H4 (cell line): ENCODE measurements around the gene PEF1. TPM values are rescaled to one million over a fixed set of nuclear protein-coding genes. Genes with fewer than 3 reads are reported as not detected.

Experiments used
- DNase-seq: peaks from one replicate; pipeline ENCODE4 v3.0.0-alpha.2; 2015; ENCODE audit warnings: low spot score
- total RNA-seq: library from RNA; depleted of rRNA; stranded (reverse); fragments of >200 nt; shearing (Covaris generic); gene quantifications from 2 replicates; pipeline ENCODE4 v1.2.3, GENCODE V29; 2014

PEF1 gene
- total RNA-seq, 1 experiment from 2014 or later = 94.6 TPM

DNA sequence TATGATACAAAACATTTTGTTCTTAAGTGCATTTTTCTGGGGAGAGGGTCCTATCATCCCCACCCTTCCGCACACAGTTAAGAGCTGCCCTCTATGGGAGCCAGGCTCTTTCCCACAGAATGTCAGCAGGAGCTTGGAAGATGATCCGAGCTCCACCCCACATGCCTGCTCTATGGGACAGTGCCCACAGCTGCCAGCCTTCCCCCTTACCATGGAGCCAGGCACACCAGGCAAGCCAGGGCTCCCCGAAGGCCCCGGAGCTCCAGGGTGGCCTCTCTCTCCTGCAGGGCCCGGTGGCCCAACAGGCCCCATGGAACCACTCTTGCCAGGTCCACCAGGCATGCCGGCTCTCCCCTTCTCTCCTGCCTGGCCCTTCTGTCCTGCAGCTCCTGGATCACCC, 10.4 kb upstream of the PEF1 start:
- no peak for DNase-seq

DNA sequence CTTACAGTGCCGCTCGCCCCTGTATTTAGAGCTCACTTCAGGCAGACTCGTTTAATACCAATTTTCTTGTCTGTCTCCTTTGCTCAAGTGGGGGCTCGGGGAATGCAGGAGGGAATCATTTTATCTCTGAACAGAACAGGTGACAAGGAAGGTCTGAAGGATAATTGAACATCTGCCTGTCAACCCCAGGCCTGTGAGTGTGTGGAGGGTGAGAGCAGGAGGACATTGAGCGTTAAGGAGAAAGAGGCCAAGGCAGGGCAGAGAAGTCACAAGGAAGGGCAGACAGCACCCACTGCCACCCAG, 9.7 kb upstream of the PEF1 start:
- DNase-seq = no peak

DNA sequence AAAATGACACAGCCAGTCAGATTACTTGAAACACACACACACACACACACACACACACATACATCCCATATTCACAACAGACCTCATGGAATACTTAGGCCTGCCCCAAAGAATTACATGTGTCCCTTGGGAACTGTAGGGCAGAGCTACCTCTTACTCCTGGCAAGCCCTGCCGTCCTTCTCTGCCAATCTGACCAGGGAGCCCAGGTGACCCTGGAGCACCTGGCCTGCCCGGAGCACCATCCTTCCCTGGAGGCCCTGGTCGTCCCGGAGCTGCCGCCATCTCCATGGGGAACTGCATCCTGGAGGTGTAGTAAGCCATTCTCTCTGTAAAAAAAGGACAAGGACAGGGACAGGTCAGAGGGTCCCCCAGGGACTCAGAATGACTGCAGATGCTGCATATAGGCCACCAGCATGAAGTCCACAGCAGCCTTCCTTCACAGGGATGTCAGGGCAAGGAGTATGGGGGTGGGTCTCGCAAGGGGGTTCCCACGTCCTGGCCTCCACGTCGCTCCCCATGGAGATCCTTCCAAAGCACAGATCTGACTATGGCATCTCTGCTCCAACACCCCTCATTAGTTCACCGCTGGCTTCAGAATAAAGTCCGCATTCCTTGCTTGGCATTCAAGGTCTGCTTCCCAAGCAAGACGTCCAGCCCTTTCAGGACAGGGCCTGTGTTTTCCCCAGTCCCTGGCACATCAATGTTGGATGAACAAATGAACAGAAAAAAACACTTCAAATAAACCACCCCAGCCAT, 9.2 kb upstream of the PEF1 start:
- no peak for DNase-seq

DNA sequence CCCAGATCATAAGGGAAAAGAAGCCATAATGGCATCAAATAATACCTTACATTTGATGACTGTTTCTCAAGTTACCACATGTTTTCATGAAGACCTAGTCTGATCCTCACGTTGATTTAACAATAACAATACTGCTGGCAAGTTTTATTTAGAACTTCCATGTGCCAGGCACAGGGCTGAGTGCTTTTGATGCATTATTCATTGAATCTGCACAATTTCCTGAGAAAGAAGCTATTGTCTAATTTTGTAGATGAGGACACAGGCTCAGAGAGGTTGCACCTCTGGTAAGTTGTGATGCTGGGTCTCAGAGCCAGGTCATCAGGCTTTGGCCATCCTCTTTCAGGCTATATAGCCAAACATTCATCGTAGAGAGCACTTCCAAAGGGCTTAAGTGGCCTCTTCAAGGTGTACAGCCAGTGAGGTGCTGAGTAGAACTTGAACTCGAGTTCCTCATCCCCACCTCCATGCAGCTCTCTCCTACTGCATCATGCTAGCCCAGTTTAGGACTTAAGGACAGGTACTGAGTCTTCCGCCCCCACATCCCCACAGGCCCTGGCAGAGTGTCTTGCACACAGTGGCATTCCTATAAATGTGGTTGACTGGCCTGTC, 8.3 kb upstream of the PEF1 start:
- DNase-seq = no peak

DNA sequence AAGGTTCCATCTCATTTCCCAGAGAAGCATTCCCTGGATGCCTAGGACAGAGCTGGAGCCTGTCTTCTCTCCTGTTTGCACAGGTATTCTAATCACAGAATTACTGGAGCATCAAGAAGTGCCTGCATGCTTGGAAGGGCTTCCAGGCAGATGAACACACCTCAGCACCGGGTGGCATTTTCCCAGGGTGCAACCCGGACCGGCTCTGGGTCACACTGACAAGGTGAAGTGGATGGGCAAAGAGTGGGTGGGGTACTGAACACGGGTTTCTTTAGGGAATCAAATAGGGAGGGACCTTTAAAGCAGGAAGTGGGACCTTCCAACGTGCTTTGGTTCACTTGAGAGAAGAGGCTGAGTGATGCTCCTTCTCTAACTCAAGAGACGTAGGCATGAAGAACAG, 7.1 kb upstream of the PEF1 start:
- no peak for DNase-seq

DNA sequence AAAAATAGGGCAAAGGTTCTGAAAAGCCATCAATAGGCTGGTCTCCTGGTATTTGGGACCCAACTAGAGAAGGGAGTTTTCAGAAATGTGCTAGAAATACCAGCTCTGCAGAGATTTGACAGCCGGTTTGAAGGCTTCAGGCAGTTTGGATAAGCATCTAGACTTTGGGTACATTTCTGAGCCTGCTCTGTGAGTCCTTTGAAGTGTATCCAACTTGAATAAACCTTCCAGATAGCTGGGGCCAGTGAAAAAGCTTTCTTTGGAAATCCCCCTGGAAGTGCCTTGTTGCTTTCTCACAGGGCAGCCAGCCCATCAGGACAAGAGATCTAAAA, 6.4 kb upstream of the PEF1 start:
- no peak for DNase-seq

DNA sequence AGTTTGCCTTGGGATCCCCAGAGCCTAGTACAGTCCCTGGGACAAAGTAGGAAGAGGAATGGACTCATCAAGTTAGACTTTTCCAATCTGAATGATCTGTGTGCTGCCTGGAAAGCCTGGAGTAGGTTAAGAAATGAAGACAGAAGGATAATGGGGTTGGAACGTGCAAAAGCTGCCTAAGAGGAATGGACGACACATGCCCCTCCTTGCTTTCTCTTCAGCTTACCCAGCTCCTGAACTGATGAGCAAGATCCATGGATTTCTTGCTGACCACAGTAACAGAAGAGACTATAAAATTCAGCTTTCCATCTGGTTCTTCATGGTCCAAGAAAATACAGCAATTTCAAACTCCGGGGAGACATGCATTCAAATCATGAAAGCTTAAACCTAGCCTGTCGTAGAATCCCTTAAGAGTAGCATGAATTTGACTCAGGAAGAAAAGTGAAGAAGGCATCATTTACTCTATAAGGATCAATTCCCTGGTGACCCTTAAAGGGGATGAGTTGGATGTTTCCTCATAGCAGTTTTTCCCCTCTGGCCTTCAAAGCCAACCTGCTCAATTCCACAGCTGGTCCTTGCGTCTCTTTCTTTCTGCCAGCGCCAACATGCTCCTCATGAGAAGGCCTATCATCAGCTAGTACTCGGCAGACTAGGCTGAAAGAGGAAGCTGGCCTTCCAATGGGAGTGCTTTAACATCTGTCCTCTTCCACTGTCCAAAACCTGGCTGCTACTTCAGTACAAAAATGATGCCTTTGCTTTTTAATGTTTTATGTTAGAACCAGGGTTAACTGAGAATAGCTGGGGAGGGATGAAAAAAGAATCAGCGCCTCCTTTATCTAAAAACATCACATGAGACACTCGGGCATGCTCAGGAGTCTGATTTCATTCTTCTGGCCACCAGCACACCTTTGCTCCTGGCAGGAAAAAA, 5.7 kb upstream of the PEF1 start:
- DNase-seq = no peak

DNA sequence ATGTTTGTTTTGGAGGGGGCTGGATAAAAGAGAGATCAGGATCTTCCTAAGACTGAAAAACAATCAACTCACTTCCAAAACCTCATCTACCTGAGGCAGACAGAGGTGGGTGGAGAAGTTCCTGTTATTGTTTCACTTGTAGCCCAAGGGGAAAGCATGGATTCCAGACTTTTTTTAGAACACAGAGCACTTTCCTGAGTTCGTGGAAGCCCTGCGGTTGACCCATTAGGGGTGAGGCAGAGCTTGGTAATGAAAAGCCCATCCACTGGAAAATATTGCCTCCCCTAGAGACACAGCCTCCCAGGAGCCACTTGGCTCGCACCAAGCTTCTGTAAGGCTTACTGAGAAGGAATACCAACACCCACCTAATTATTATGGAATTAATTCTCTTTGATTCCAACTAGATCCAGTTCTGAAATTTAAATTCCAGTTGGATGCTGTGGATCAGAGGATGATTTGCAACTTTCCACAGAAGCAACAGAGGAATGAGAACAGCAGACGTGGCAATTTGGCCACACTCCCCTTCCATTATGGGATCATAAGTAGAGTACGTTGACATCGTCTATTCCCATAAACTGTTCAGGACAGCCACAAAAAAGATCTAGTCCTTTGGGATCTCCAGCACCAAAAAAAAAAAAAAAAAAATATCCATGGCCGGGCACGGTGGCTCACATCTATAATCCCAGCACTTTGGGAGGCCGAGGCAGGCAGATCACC, 4.1 kb upstream of the PEF1 start:
- no peak for DNase-seq

DNA sequence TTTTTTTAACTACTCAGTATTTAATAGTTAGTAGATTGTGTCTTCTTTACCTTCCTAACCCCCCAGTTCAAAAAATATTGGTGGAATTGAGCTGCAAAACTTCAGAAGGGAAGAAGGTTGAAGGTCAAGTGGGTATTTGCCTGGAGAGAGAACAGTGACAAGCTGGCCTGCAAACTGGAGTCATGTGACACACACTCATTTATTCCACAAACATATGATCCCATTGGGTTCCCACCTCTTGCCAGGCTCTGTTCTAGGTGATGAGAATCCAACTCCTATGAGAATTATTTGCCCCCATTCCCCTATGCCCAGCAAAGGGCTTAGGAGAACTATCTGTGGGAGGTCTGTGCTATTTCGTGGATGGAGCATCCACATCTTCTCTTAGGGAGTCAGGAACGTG, 3.5 kb upstream of the PEF1 start:
- no peak for DNase-seq

DNA sequence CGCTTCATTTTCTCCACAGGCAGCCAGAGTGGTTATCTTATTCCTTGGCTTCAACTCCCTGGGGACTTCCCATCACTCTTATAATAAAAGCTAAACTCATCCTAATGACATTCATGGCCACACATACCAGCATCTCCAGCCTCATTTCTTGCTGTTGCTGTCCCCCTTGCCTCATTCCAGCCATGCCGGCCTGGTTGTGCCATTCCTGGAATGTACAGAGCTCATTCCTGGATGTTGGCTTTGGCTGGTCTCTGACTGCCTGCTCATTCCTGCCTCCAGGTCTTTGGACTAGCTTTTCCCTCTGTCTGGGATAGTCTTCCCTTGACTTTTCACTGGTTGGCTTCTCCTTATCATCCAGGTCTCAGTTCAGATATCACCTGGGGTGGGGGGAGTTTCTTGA, 2.4 kb upstream of the PEF1 start:
- DNase-seq = no peak

DNA sequence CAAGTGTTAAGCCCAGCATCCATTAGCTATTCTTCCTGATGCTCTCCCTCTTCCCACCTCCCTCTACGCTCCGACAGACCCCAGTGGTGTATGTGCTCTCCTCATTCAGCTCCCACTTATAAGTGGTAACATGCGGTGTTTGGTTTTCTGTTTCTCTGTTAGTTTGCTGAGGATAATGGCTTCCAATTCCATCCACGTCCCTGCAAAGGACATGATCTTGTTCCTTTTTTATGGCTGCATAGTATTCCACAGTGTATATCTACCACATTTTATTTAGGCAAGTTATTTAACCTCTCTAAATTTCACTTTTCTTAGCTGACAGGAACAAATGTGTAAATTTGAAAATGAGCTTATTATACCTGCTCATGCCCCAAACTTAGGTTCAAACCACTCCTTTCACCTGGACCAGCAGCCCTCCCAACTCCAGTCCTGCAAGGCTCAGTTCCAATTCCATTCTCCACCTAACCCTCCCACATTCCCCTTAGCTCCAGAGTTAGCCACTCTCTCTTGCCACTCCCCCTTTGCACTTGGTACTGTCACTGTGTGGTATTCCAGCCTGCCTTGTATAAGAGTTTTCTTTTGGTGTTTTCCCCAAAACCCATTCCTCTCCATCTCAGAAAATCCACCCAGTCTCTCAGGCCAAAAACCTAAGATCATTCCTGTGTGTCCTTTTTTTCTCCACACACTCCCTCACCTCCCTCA, 1.7 kb upstream of the PEF1 start:
- no peak for DNase-seq

DNA sequence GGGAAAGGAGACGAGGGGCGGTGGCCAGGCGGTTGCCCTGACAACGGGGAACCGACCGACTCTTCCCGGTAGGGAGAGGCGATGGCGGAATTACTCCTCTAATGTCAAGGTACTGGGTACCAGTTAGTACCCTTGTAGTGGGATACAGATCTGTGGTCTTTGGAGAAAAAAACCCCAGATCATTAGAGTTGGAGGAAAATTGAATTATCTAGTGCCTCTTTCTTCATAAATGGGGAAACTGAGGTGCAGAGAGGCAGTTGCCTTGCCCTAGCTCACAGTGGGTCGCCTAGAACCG, 545 bp upstream of the PEF1 start:
- DNase-seq = no peak

DNA sequence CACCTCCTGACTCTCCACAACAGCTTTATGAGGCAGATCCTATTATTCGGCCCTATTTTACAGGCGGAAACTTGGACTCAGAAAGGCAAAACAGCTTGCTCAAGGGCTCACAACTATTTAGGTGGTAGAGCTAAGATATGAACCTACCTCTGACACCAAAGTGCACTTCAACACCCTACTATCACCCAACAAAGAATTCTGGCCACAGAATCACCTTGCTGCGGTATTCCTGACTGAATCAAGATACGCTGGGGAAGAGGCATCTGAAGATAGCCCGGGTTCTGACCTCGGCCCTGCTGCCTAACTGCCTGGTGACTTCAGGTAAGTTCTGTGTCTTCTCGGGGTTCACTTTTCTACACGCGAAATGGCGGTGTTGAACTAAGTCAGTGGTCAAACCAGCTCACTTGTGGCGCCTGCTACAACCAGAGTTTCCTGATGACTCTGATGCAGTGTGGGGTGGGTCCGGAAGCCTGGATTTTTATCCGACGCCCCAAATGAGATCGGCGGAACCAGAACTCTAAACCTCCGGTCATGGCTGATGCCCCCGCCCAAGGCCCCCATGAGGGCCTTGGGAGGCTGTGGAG, 608 bp downstream of the PEF1 start:
- no peak for DNase-seq

DNA sequence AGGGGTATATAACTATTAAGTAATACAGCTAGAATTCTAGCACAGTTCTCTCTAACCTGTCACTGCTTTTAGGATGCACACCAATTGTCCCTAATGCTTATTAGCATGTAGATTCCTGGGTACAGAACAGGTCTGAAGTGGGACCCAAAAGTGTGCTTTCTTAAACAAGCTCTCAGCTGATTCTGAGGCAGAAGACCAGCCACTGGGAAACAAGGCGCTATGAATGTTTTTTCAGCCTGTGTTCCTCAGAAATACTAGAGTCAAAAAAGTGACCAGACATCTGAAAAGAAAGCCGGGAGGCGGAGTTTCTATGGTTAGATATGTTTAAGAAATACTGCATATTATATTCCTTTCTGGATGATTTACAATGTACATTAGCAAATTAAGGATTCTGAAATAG, 1.8 kb downstream of the PEF1 start:
- DNase-seq = no peak

DNA sequence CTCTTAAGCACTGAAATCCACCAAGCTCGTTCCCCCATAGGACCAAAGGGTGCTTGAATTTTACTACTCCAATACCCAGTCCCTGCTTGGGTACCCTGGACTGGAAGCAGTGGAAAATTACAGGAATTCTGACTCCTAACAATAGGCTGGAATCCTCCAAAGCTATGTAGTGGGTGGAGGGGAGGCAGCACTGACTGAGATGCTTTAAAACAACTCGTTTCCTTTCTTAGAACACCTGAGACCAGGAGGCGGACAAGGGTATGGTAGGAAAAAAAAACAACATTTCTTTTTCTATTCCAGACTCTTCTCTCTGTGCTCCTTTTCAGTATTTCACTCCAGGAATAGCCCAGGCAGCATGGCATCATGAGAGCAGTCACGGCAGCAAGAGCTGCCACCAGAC, 2.3 kb downstream of the PEF1 start:
- no peak for DNase-seq

DNA sequence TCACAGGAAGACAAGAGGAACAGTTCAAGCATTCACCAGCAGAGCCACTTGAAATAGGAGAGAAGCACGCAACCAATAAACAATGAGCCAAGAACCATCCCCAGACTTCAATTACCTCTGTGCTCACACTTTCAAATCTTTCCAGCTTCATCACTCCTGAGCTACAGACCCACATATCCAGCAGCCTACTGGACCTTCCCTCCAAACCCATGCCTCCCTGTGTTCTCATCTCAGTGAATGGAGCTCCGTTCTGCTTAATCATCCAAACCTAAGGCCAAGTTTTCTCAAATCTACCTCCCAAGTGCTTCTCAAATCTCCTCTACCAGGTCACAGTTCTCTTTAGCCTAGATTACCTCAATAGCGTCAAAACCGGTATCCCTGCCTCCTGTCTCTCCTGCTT, 3.7 kb downstream of the PEF1 start:
- DNase-seq = no peak

DNA sequence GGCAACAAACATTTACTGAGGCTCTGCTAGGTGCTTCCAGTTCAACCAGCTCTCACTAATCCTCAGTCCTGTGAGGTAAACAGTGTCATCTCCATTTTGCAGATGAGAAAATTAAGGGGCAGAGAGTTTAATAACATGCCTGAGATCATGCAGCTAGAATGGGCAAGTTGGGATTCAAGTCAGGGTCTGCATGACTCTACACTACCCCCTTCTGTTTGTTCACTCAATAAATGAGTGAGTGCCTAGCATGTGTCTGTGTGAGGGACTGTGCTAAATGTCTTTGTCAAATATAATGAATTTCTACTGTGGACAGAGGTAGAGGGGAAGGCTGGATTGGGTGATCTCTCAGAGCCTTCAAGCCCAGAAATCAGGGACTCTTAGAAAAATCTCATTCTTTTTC, 4.5 kb downstream of the PEF1 start:
- no peak for DNase-seq

DNA sequence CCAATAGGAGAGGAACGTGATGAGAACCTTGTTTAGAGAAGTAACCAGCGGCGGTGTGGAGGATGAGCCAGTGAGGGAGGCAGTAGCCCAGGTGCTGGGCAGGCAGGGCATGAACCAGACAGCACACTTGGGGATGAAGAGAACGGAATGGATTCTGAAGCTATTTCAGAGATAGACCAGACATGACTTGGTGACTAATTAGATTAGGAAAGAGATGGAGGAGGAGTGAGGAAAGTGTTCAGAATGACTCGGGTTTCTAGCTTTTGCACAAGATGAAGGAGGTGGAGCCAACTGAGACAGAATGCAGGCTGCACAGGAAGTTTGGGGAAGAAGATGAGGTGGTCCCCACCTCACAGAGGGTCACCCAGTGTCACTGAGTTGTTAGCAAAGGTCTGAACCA, 5.1 kb downstream of the PEF1 start:
- no peak for DNase-seq

DNA sequence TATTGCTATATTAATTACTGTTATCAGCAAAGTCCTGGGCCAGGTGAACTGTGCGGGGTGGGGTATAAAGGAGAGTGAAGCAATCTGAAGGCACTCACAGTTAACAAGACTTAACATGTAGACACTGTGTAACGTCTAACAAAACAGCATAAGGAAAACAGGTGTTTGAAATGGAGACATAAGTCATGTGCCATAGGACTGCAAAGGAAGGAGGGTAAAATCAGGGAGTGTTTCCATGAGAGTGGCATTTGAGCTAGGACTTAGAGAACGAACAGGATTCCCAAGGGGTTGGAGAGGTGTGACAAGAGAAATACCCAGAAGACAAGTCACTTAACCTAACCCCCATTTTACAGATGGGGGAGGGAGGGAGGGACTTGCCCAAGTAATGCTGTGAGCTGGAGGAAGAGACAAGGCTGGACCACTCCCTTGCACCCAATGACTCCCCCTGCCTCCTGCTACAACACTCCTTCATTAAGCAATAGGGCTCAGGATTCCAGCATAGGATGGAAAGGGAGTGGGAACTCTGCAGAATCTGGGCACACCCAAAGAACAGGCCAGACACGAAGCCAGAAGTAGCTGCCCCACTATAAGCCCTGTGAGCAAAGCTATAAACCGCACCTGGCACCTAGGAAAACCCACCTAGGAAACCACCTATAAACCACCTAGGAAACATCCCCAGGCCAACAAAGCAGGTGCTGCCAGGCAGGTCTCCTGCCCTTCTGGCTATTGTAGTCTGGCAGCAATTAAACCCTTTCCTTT, 6.6 kb downstream of the PEF1 start:
- DNase-seq = no peak

DNA sequence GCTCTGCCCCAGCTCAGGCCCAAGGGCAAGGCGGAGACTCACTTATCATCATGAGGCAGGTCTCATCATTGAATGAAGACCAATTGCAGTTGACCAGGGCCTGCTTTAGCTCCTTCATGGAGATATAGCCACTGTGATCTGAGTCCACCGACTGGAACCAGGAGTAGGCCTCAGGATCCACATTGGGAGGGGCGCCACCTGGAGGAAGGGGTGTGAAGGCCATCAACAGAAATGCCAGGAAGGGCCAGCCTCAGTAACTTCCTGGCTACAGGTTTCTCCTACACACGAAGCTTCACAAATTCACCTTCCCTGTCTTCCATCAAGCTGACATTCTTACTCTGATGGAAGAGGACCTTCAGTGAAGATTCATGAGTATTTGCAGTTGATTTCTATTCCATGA, 11.6 kb downstream of the PEF1 start:
- DNase-seq = peak; percentile 16

DNA sequence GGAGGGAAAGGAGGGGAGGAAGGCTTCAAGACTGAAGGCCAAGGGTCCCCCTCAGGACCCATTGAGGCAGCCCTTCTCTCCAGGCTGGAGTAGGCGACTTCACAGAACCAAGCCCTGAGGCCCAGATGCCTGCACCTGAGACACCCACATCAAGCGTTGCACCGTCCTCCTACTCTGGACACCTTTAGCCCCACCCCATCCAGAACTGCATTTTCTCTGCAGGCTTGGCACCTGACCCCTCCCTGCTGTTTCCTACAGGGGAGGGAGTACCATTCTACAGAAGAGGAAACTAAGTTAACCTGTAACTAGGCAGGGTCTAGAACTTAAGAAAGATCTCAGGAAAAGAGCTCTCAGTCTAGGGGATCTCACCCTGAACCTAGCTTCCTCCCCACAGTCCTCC, 12.0 kb downstream of the PEF1 start:
- no peak for DNase-seq
